HUES48 (cell line): ENCODE data around the gene PPRC1.

Source experiments
- H3K27ac ChIP-seq: one replicate; pipeline ENCODE4 v1.7.0; 2013; ENCODE audit warnings: low read depth, low read length, inconsistent platforms
- H3K27me3 ChIP-seq: 2 replicates; pipeline ENCODE4 v1.6.1; 2013; ENCODE audit warnings: mild to moderate bottlenecking, low read length; ENCODE audit not compliant: control insufficient read depth, insufficient read depth
- H3K36me3 ChIP-seq: 2 replicates; pipeline ENCODE4 v1.6.1; 2013; ENCODE audit warnings: low read length; ENCODE audit not compliant: control insufficient read depth, insufficient read depth
- H3K4me1 ChIP-seq: 2 replicates; pipeline ENCODE4 v1.6.1; 2013; ENCODE audit warnings: mild to moderate bottlenecking, low read length; ENCODE audit not compliant: control insufficient read depth, insufficient read depth
- H3K4me3 ChIP-seq: 2 replicates; pipeline ENCODE4 v1.5.1; 2013; ENCODE audit warnings: mild to moderate bottlenecking, low read depth, low read length
- H3K9ac ChIP-seq: 2 replicates; pipeline ENCODE4 v1.6.1; 2013; ENCODE audit warnings: mild to moderate bottlenecking, low read depth, low read length, moderate library complexity
- H3K9me3 ChIP-seq: 2 replicates; pipeline ENCODE4 v1.6.1; 2013; ENCODE audit warnings: low read length; ENCODE audit not compliant: control insufficient read depth, insufficient read depth

Gene PPRC1

DNA sequence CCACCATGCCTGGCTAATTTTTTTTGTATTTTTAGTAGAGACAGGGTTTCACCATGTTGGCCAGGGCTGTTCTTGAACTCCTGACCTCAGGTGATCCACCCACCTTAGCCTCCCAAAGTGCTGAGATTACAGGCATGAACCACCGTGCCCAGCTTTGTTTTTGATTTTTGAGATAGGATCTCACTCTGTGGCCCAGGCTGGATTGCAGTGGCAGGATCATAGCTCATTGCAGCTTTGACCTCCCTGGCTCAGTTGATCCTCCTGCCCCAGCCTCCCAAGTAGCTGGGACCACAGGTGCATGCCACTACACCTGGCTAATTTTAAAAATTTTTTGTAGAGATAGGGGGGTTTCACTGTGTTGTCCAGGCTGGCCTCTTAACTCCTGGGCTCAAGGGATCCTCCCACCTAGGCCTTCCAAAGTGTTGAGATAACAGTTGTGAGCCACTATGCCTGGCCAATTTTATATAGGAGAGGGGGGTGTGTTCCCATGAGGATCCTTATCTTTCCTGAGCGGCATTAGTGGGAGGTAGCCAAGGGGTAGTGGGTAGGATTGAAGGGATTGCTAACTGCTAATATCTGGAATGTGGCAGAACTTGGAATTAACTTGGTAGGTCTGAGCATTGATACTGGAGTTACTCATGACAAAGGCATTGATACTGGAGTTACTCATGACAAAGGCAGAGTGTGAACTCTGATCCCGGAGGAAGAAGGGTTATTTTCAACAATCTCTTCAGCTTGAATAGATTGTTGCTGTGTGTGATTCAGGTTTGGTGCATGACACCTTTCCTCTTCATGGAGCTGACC, 18.3 kb downstream of the PPRC1 start:
- Histone ChIP-seq H3K9me3 (no peaks in the 10 kb centered on the region), H3K9ac (peak overlapping the region; percentile 53), H3K36me3 (peaks cover 64% of the 10 kb centered on the region), H3K4me1 (peaks cover 6% of the 10 kb centered on the region), H3K4me3 (peak overlapping the region; percentile 35), H3K27ac (peak overlapping the region; percentile 96), H3K27me3 (no peaks in the 10 kb centered on the region)

DNA sequence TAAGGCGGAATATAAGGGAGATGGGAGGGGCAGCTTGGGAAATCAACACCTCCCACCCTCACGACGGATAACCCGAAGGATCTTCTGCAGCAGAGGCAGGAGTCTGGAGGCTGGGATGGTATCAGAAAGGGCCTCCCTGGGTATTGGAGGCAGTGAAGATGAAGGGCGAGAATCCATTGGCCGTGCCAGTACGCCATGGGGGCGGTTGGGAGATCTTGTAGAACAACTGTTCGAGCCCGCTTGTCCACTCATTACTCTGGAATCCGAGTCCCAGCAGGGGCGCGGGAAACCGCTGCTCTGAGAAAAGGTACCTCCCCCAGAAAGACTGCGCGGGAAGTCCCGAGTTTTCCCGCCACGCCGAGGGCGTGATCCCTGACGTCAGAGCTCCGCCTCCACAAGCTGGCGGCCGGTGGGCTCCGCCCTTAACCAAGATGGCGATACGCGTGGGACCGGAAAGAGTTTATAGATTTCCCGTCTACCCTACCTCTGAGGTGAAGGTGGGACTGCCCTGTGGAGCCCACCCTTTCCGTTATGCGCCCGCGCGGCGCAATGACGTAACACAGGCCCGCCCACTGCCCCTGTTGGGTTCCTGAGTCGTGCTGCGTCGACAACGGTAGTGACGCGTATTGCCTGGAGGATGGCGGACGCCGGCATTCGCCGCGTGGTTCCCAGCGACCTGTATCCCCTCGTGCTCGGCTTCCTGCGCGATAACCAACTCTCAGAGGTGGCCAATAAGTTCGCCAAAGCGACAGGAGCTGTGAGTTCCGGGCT, 19.1 kb downstream of the PPRC1 start, which contains the start of gene NOLC1:
NOLC1 (plus strand) TSS at position 616 of the 771 bp plus-strand sequence; CDS start at position 638, 22 bp downstream.
- Histone ChIP-seq H3K4me3 (peak within 1 kb of the TSS; percentile 90), H3K4me1 (peaks cover 6% of the 10 kb centered on the region), H3K36me3 (peaks cover 63% of the 10 kb centered on the region), H3K27me3 (no peaks in the 10 kb centered on the region), H3K9ac (peak within 1 kb of the TSS; percentile 95), H3K27ac (peak within 1 kb of the TSS; percentile 96), H3K9me3 (no peaks in the 10 kb centered on the region)

DNA sequence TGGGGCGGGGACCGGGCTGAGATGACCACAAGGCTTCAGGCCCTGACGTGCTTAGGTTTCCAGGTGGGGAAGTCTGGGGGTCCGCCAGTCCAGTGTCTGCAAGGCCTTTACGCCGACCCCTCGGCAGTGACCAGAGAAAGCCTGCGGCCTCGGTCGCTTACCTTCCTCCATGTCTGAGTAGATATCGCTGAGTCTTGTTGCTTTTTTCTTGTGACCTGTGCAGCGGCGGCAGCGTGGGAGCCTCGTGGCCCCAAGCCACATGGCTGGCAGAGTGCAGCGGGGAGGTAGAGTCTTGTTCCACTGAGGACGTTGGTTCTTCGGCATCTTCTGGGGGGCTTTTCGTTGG, 19.7 kb downstream of the PPRC1 start:
- H3K27me3 ChIP-seq = no peaks in the 10 kb centered on the region
- H3K9ac ChIP-seq = peak overlapping the region; percentile 95
- H3K4me1 ChIP-seq = peaks cover 6% of the 10 kb centered on the region
- peak overlapping the region; percentile 90 for H3K4me3 ChIP-seq
- peak overlapping the region; percentile 96 for H3K27ac ChIP-seq
- H3K36me3 ChIP-seq = peaks cover 63% of the 10 kb centered on the region
- no peaks in the 10 kb centered on the region for H3K9me3 ChIP-seq

DNA sequence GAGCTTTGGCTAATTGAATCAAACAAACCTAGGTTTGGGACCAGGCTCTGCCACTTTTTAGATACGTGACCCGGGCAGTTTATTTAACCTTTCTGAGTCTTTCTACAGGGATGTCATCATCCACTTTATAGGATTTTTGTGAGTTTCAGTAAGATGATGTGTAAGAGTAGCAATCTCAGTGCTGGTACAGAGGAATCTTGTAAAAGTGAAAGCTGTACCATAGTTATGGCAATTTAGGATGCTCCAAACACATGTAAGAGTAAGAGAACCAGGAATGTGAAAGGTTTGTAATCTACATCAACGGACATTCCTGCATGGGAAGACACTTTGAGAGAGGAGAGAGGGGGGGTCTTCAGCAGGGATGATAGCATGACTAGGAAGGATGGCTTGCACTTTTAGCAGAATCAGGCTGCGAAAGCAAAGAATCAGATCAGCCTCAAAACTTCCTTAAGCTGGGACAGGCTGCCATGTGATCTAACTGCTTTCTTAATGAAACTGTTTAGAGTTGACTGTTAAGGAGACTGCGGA, 20.3 kb downstream of the PPRC1 start:
- H3K4me1 ChIP-seq = peaks cover 6% of the 10 kb centered on the region
- H3K9ac ChIP-seq = peak overlapping the region; percentile 95
- H3K9me3 ChIP-seq = no peaks in the 10 kb centered on the region
- H3K27ac ChIP-seq = peak overlapping the region; percentile 96
- H3K36me3 ChIP-seq = peaks cover 63% of the 10 kb centered on the region
- no peaks in the 10 kb centered on the region for H3K27me3 ChIP-seq
- H3K4me3 ChIP-seq = peak overlapping the region; percentile 90

DNA sequence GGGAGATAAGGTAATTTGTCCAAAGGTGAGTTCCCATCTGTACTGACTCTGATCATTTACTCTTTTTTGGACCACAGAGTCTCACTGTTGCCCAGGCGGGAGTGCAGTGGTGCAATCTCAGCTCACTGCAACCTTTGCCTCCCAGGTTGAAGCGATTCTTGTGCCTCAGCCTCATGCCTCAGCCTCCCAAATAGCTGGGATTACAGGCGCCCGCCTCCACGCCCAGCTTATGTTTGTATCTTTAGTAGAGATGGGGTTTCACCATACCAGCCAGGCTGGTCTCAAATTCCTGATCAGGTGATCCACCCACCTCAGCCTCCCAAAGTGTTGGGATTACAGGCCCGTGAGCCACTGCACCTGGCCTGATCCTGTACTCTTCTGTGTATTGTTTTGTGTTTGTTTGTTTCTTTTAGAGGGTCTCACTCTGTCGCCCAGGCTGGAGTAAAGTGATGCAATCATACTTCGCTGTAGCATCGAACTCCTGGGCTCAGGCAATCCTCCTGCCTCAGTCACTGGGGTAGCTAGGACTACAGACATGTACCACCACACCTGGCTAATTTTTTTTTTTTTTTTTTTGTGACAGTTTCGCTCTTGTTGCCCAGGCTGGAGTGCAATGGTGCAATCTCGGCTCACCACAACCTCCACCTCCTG, 21.8 kb downstream of the PPRC1 start:
- Histone ChIP-seq H3K27me3 (no peaks in the 10 kb centered on the region), H3K36me3 (peaks cover 63% of the 10 kb centered on the region), H3K4me3 (no peak overlapping the region), H3K9ac (no peak overlapping the region), H3K27ac (no peak overlapping the region), H3K4me1 (peaks cover 6% of the 10 kb centered on the region), H3K9me3 (no peaks in the 10 kb centered on the region)

DNA sequence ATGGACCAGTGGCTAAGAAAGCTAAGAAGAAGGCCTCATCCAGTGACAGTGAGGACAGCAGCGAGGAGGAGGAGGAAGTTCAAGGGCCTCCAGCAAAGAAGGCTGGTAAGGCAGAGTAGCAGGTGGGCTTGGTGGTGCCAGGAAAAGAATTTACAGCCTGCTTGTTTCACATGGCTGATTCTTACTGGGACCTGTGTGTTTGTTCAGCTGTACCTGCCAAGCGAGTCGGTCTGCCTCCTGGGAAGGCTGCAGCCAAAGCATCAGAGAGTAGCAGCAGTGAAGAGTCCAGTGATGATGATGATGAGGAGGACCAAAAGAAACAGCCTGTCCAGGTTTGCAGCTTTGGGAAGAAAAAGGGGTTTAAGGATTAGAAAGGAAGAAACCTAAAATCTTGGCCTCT, 24.4 kb downstream of the PPRC1 start:
- Histone ChIP-seq H3K4me3 (no peak overlapping the region), H3K9ac (no peak overlapping the region), H3K4me1 (no peaks in the 10 kb centered on the region; the same call in 1 of the 2 replicates), H3K36me3 (peaks cover 79% of the 10 kb centered on the region), H3K27me3 (no peaks in the 10 kb centered on the region), H3K27ac (no peak overlapping the region), H3K9me3 (no peaks in the 10 kb centered on the region)

DNA sequence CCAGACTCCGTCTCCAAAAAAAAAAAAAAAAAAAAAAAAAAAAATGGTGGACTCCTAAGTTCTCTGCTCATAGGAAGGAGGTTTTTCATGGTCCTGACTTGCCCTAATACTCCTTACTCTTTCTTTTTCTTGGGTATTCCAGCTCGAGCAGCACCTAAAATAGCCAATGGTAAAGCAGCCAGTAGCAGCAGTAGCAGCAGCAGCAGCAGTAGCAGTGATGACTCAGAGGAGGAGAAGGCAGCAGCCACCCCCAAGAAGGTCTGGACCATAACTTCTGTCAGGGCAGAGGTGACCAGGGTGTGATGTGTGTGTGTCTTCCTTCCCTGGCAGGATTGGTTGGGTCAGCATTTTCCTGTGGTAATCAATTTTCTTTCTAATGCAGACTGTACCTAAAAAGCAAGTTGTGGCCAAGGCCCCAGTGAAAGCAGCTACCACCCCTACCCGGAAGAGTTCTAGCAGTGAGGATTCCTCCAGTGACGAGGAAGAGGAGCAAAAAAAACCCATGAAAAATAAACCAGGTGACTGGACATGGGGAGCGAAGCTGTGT, 26.3 kb downstream of the PPRC1 start:
- Histone ChIP-seq H3K9me3 (no peaks in the 10 kb centered on the region), H3K27ac (no peak overlapping the region), H3K36me3 (peaks cover 96% of the 10 kb centered on the region), H3K9ac (no peak overlapping the region), H3K4me3 (no peak overlapping the region), H3K4me1 (peaks cover 12% of the 10 kb centered on the region), H3K27me3 (no peaks in the 10 kb centered on the region)

DNA sequence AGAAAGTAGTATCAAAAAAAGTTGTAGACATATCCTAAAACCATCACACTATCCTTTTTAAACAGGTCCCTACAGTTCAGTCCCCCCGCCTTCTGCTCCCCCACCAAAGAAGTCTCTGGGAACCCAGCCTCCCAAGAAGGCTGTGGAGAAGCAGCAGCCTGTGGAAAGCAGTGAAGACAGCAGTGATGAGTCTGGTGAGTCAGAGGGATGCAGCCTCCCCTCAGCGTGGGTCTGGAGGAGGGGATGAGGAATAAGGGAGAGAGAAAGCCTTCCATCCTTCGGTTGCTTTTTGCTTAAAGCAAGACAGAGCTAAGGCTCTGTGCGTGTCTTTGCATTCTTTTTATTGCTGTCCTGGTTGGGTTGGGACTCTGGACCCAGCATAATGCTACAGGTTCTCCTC, 27.0 kb downstream of the PPRC1 start:
- Histone ChIP-seq H3K9me3 (no peaks in the 10 kb centered on the region), H3K4me3 (no peak overlapping the region), H3K9ac (no peak overlapping the region), H3K27me3 (no peaks in the 10 kb centered on the region), H3K27ac (no peak overlapping the region), H3K36me3 (peaks cover 89% of the 10 kb centered on the region), H3K4me1 (peaks cover 13% of the 10 kb centered on the region)

DNA sequence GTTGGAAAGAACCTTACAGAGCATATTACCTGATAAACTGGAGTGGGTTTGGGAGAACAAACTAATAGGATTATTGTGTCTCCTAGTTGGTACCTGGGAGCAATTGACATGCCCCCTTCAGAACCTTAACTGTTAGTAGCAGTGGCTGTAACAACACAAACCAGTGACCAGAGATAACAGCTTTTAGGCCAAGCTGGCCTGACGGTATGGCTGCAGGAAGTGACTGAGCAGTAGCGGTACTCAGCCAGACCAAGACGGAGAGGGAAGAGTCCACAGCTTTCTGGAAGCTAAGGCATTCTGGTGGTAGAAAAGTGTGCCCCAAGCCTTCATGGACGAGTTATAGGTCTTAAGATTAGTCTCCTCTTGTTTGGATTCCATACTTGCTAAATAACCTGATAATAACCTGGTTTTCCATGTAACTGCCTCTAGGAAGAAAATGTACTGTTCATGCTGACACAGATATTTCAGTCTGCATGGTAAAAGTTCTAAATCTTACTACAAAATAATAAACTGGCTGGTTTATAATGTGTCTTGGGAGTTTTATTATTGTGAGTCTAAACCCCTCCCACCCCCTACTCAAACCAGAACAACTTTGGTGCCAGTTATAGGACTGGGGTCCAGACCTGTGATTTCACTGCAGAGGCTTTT, 30.6 kb downstream of the PPRC1 start:
- no peaks in the 10 kb centered on the region for H3K9me3 ChIP-seq

DNA sequence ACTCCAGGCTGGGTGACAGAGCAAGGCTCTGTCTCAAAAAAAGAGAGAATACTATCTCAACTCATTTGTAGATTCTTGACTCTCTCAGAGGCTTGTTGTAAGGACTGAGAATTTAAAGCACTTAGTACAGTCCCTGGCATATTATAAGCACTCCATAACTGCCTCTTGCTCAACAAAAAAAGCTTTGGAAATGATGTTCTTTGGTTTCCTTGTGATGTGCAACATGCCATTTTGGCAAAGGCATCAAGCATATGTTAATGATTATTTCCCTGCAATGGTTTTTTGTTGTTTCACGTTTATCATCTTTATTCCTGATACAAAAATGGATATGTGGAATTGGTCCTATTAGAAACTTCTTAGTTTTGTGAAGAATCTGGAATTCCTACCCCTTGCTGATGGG, 35.0 kb downstream of the PPRC1 start:
- no peaks in the 10 kb centered on the region for H3K27me3 ChIP-seq
- no peak overlapping the region for H3K4me3 ChIP-seq
- no peak overlapping the region for H3K27ac ChIP-seq
- H3K9me3 ChIP-seq = no peaks in the 10 kb centered on the region
- H3K9ac ChIP-seq = no peak overlapping the region
- H3K36me3 ChIP-seq = peaks cover 11% of the 10 kb centered on the region
- peaks cover 13% of the 10 kb centered on the region for H3K4me1 ChIP-seq

More for the DNA sequence above, 30.6 kb downstream of the PPRC1 start:
- Histone ChIP-seq H3K27me3 (no peaks in the 10 kb centered on the region), H3K4me1 (peaks cover 13% of the 10 kb centered on the region), H3K27ac (peak overlapping the region; percentile 64), H3K36me3 (peaks cover 55% of the 10 kb centered on the region), H3K4me3 (0 out of 2 replicates have a peak overlapping the region, but pooled peaks have one; percentile 23), H3K9ac (no peak overlapping the region)
